H1 (cell line): ENCODE data around the gene SLC6A2. TPM values are rescaled to one million over a fixed set of nuclear protein-coding genes. Genes with fewer than 3 reads are reported as not detected.

Experiments
- CTCF ChIA-PET: fragments of 300-600 bp; sonication (Branson Sonifier 250); formaldehyde crosslinking; loops from one replicate; lab custom pipeline; 2021; ENCODE audit not compliant: partially characterized antibody; lab: Charles Lee
- POLR2A ChIA-PET: fragments of 300-600 bp; sonication (Branson Sonifier 250); formaldehyde crosslinking; loops from one replicate; lab custom pipeline; 2021; ENCODE audit warnings: inconsistent platforms; ENCODE audit not compliant: partially characterized antibody; lab: Charles Lee
- DNase-seq, 2 experiments: peaks; one replicate each; pipeline versions ENCODE4 v3.0.0 to v3.0.0-alpha.2; 2010 to 2022; ENCODE audit warnings: low spot score in 2 of 2, low read depth in 1 of 2, mixed read lengths in 1 of 2
- FAIRE-seq: peaks from 2 replicates; lab custom pipeline; 2011; peaks lifted over from hg19 to GRCh38; lab: Jason Lieb, UNC
- H2AFZ ChIP-seq: 2 replicates; pipeline ENCODE4 v1.8.1; 2012; ENCODE audit warnings: low read length, inconsistent platforms
- H2AK5ac ChIP-seq: 2 replicates; pipeline ENCODE4 v1.6.1; 2013; ENCODE audit warnings: low read depth, low read length
- H2BK120ac ChIP-seq: replicated peaks from 2 replicates; pipeline ENCODE3; 2013; ENCODE audit warnings: low read depth, low read length, inconsistent platforms
- H2BK12ac ChIP-seq: 2 replicates; pipeline ENCODE4 v1.6.1; 2013; ENCODE audit warnings: low read depth, low read length
- H2BK15ac ChIP-seq: 2 replicates; pipeline ENCODE4 v1.6.1; 2013; ENCODE audit warnings: low read length
- H2BK20ac ChIP-seq: 2 replicates; pipeline ENCODE4 v1.6.1; 2013; ENCODE audit warnings: low read length
- H2BK5ac ChIP-seq: 2 replicates; pipeline ENCODE4 v1.6.1; 2013; ENCODE audit warnings: low read depth, low read length
- H3K14ac ChIP-seq: 2 replicates; pipeline ENCODE4 v1.6.1; 2013; ENCODE audit warnings: inconsistent platforms; ENCODE audit not compliant: insufficient read length
- H3K18ac ChIP-seq: 2 replicates; pipeline ENCODE4 v1.6.1; 2013; ENCODE audit warnings: low read length; ENCODE audit errors: extremely low read depth
- H3K23ac ChIP-seq: 2 replicates; pipeline ENCODE4 v1.6.1; 2013; ENCODE audit warnings: inconsistent platforms; ENCODE audit not compliant: insufficient read length
- H3K23me2 ChIP-seq: 2 replicates; pipeline ENCODE4 v1.6.1; 2013; ENCODE audit warnings: low read depth, low read length
- H3K27ac ChIP-seq: 2 replicates; pipeline ENCODE4 v1.6.1; 2011; ENCODE audit warnings: low read depth, low read length, inconsistent platforms
- H3K27me3 ChIP-seq, 4 experiments: replicated peaks in 1 of 4; 1 replicate in 1 of 4; 2 replicates in 3 of 4; pipeline versions ENCODE4 v1.6.1 to v1.8.1; 2011 to 2013; ENCODE audit warnings: low read length in 3 of 4, mild to moderate bottlenecking in 3 of 4, inconsistent platforms in 2 of 4, mixed read lengths in 2 of 4, moderate library complexity in 1 of 4; ENCODE audit not compliant: control insufficient read depth in 3 of 4, insufficient read depth in 3 of 4; ENCODE audit errors: extremely low read depth in 1 of 4
- H3K36me3 ChIP-seq, 4 experiments: 2 replicates each; pipeline versions ENCODE4 v1.6.1 to v1.8.1; 2011 to 2013; ENCODE audit warnings: mild to moderate bottlenecking in 4 of 4, low read length in 3 of 4, moderate library complexity in 2 of 4, control low read depth in 1 of 4, inconsistent platforms in 1 of 4; ENCODE audit not compliant: insufficient read depth in 4 of 4, control insufficient read depth in 2 of 4
- H3K4ac ChIP-seq: replicated peaks from 2 replicates; pipeline ENCODE3; 2013; ENCODE audit warnings: low read length, low read depth, mixed read lengths, inconsistent platforms; ENCODE audit not compliant: insufficient read length
- H3K4me1 ChIP-seq, 4 experiments: replicated peaks in 1 of 4; 1 replicate in 1 of 4; 2 replicates in 3 of 4; pipeline versions ENCODE4 v1.6.1 to v1.8.1; 2011 to 2013; ENCODE audit warnings: low read length in 3 of 4, inconsistent platforms in 2 of 4, mixed read lengths in 1 of 4; ENCODE audit not compliant: insufficient read depth in 4 of 4, control insufficient read depth in 3 of 4
- H3K4me2 ChIP-seq, 2 experiments: 2 replicates each; pipeline versions ENCODE4 v1.6.1 to v1.8.1; 2011 to 2013; ENCODE audit warnings: low read depth in 2 of 2, low read length in 2 of 2, control low read depth in 1 of 2, inconsistent platforms in 1 of 2, mild to moderate bottlenecking in 1 of 2; ENCODE audit not compliant: insufficient read depth in 1 of 2
- H3K4me3 ChIP-seq, 4 experiments: fragments of 200-600, 300-600 bp in 1 of 4; sonication (generic), shearing (Covaris generic), sonication (Bioruptor Twin) in 1 of 4; 2 replicates each; pipeline versions ENCODE4 v1.5.1 to v1.8.1; 2011 to 2016; ENCODE audit warnings: low read length in 4 of 4, low read depth in 3 of 4, control low read depth in 2 of 4, inconsistent platforms in 2 of 4, mild to moderate bottlenecking in 2 of 4, mixed read lengths in 1 of 4, moderate library complexity in 1 of 4; ENCODE audit not compliant: insufficient read depth in 2 of 4; ENCODE audit errors: extremely low read depth in 1 of 4
- H3K56ac ChIP-seq: replicated peaks from 2 replicates; pipeline ENCODE3; 2013; ENCODE audit warnings: low read depth, mild to moderate bottlenecking, mixed read lengths, low read length, inconsistent platforms; ENCODE audit not compliant: insufficient read length
- H3K79me1 ChIP-seq: 2 replicates; pipeline ENCODE4 v1.6.1; 2013; ENCODE audit warnings: low read depth, low read length, control low read depth
- H3K79me2 ChIP-seq, 2 experiments: 2 replicates each; pipeline versions ENCODE4 v1.6.1 to v1.8.1; 2012 to 2013; ENCODE audit warnings: low read length in 2 of 2, mild to moderate bottlenecking in 2 of 2, inconsistent platforms in 1 of 2; ENCODE audit not compliant: insufficient read depth in 2 of 2, control insufficient read depth in 1 of 2
- H3K9ac ChIP-seq, 4 experiments: replicated peaks in 1 of 4; 1 replicate in 1 of 4; 2 replicates in 3 of 4; pipeline versions ENCODE4 v1.6.1 to v1.8.1; 2011 to 2013; ENCODE audit warnings: low read depth in 3 of 4, low read length in 3 of 4, control low read depth in 2 of 4, mild to moderate bottlenecking in 2 of 4, moderate library complexity in 2 of 4, inconsistent platforms in 1 of 4; ENCODE audit errors: extremely low read depth in 1 of 4
- H3K9me3 ChIP-seq, 2 experiments: 2 replicates each; pipeline versions ENCODE4 v1.6.1 to v1.8.1; 2012 to 2013; ENCODE audit warnings: mild to moderate bottlenecking in 2 of 2, moderate library complexity in 2 of 2, control low read depth in 1 of 2, inconsistent platforms in 1 of 2, low read depth in 1 of 2, low read length in 1 of 2, mixed read lengths in 1 of 2; ENCODE audit not compliant: insufficient read depth in 2 of 2
- H4K20me1 ChIP-seq, 2 experiments: replicated peaks in 1 of 2; 2 replicates each; pipeline versions ENCODE3 to v1.8.1; 2011 to 2013; ENCODE audit warnings: inconsistent platforms in 2 of 2, low read length in 2 of 2, mild to moderate bottlenecking in 1 of 2; ENCODE audit not compliant: insufficient read depth in 2 of 2, control insufficient read depth in 1 of 2
- H4K5ac ChIP-seq: 2 replicates; pipeline ENCODE4 v1.6.1; 2013; ENCODE audit warnings: low read length, low read depth, mixed read lengths, inconsistent platforms; ENCODE audit not compliant: insufficient read length
- H4K8ac ChIP-seq: 2 replicates; pipeline ENCODE4 v1.8.0; 2013; ENCODE audit warnings: mild to moderate bottlenecking, moderate library complexity, low read length, inconsistent platforms; ENCODE audit not compliant: insufficient read depth; ENCODE audit errors: extremely low read depth
- H4K91ac ChIP-seq: replicated peaks from 2 replicates; pipeline ENCODE3; 2013; ENCODE audit warnings: low read length, mixed read lengths, inconsistent platforms; ENCODE audit not compliant: insufficient read length
- HDAC2 ChIP-seq, 2 experiments: fragments of 300-600 bp in 1 of 2; sonication (generic) in 1 of 2; IDR thresholded peaks; 2 replicates each; pipeline ENCODE4 v1.6.1; 2011 to 2012; ENCODE audit warnings: low read depth in 2 of 2, low read length in 2 of 2, mild to moderate bottlenecking in 2 of 2, moderate library complexity in 2 of 2, borderline replicate concordance in 1 of 2, inconsistent platforms in 1 of 2
- KDM4A ChIP-seq: IDR thresholded peaks from one replicate; pipeline ENCODE4 v1.7.1; 2012; ENCODE audit warnings: low read depth, mild to moderate bottlenecking, moderate library complexity, low read length, inconsistent platforms; ENCODE audit not compliant: severe bottlenecking
- WGBS, 2 experiments: shearing (Covaris generic) in 1 of 2; methylation state at CpG; one replicate each; pipeline versions ENCODE4 v1.1.6 to v1.1.7; 2013 to 2015; ENCODE audit warnings: low lambda C conversion rate in 2 of 2, mixed read lengths in 2 of 2, inconsistent platforms in 1 of 2, low coverage in 1 of 2, missing lambda C conversion rate in 1 of 2; ENCODE audit not compliant: insufficient replicate concordance in 2 of 2, insufficient coverage in 1 of 2, insufficient read length in 1 of 2; ENCODE audit errors: extremely low coverage in 1 of 2, missing lambda C conversion rate in 1 of 2; 5-methylcytosine and 5-hydroxymethylcytosine counted together
- polyA plus RNA-seq, 7 experiments: library from polyadenylated mRNA; depleted of rRNA in 3 of 7; stranded (reverse) in 5 of 7; unstranded in 2 of 7; fragments of >200 nt in 5 of 7; fragments of 200-250 nt in 2 of 7; gene quantifications; 1 replicate in 5 of 7; 2 replicates in 1 of 7; 4 replicates in 1 of 7; pipeline versions ENCODE4 v1.2.1 to v1.2.3, GENCODE V29; 2011 to 2013; ENCODE audit warnings: missing spikeins in 2 of 7, mixed read lengths in 2 of 7
- total RNA-seq: library from RNA; stranded (reverse); fragmentation: NEBNext Ultra II Directional; extraction: Animal tissue kit (Norgen Biotek cat#: 25700); gene quantifications from 2 replicates; pipeline ENCODE4 v1.2.1, GENCODE V29; 2021

The SLC6A2 gene
- total and polyA plus RNA-seq, 2 of the 8 experiments (the other 6 are each of a cell fraction or from before 2014, with no cell fraction given): 0.35 TPM; not detected in 1

- H2BK15ac ChIP-seq: no peak overlapping the region
- H3K36me3 ChIP-seq: no peaks in the 10 kb centered on the region
- WGBS, 2 experiments: 86% methylated on average over 5 of the region's 5 CpGs; no CpG with 5 or more reads in 1 of the 2 experiments
- H4K5ac ChIP-seq: no peak overlapping the region
- no peak overlapping the region for H3K14ac ChIP-seq
- ChIA-PET POLR2A (no interaction called here), CTCF (interaction anchor here (1.0 kb wide), 1 partner anchor 15 kb away, joined by 3 read pairs; no protein-coding TSS in a partner anchor)
- no peak overlapping the region for H4K91ac ChIP-seq
- H3K4me2 ChIP-seq: no peak overlapping the region
- H2AFZ ChIP-seq: no peak overlapping the region
- no peak overlapping the region for H3K4ac ChIP-seq
- H4K8ac ChIP-seq: no peak overlapping the region; the same call in 1 of the 2 replicates
- H3K79me2 ChIP-seq: no peaks in the 10 kb centered on the region
- peaks cover 3% of the 10 kb centered on the region; the same call in 1 of the 2 replicates for H3K23me2 ChIP-seq
- no peaks in the 10 kb centered on the region for H3K27me3 ChIP-seq
- no peaks in the 10 kb centered on the region for H3K79me1 ChIP-seq
- no peak overlapping the region for H3K56ac ChIP-seq
- no peak overlapping the region for H2BK20ac ChIP-seq
- no peak overlapping the region for H3K9ac ChIP-seq
- FAIRE-seq: no peak
- no peak overlapping the region for H2BK120ac ChIP-seq
- H2BK5ac ChIP-seq: no peak overlapping the region
- no peak overlapping the region for H2AK5ac ChIP-seq
- no peak overlapping the region for H3K27ac ChIP-seq
- H3K23ac ChIP-seq: no peak overlapping the region
- no peaks in the 10 kb centered on the region for H4K20me1 ChIP-seq
- no peak overlapping the region for H2BK12ac ChIP-seq
- H3K4me3 ChIP-seq: no peak overlapping the region
- H3K18ac ChIP-seq: no peak overlapping the region
- no peak for DNase-seq
- H3K9me3 ChIP-seq: peaks cover 0 to 3% of the 10 kb centered on the region in 2 experiments; a peak in 1 of 4 replicates
- peaks cover 0 to 3% (median 0%) of the 10 kb centered on the region in 4 experiments; a peak in 1 of 7 replicates for H3K4me1 ChIP-seq
- no peak for TF ChIP-seq KDM4A
- no peak for TF ChIP-seq HDAC2 (IDR thresholded peaks at IDR 0.05; ENCODE audit: borderline replicate concordance in 1 of 2, low read depth in 2 of 2, low read length in 2 of 2)
Observed at GRCh38 chr16:55638256-55638655, 17.5 kb upstream of the SLC6A2 start.
